H1 (cell line): ENCODE measurements around the gene BSN.

ENCODE experiments used
- CTCF ChIP-seq, 3 experiments: IDR thresholded peaks; 1 replicate in 2 of 3; 2 replicates in 1 of 3; pipeline versions ENCODE4 v1.5.1 to v1.6.1; 2011; ENCODE audit warnings: low read length in 3 of 3, mild to moderate bottlenecking in 3 of 3, inconsistent platforms in 2 of 3, low read depth in 1 of 3, moderate library complexity in 1 of 3; ENCODE audit not compliant: insufficient read depth in 1 of 3; ENCODE audit errors: control extremely low read depth in 1 of 3
- EZH2 ChIP-seq: fragments of 200-600 bp; sonication (generic); IDR thresholded peaks from 2 replicates; pipeline ENCODE4 v1.7.1; 2012; ENCODE audit warnings: low read depth, mild to moderate bottlenecking, moderate library complexity, low read length, inconsistent platforms; ENCODE audit not compliant: severe bottlenecking
- MAX ChIP-seq: IDR thresholded peaks from 2 replicates; pipeline ENCODE4 v1.6.1; 2012; ENCODE audit warnings: inconsistent platforms
- NRF1 ChIP-seq: IDR thresholded peaks from 2 replicates; pipeline ENCODE4 v1.6.1; 2011; ENCODE audit warnings: mild to moderate bottlenecking, low read depth, low read length, improper control_type of control experiment
- POLR2A ChIP-seq, 2 experiments: IDR thresholded peaks; 1 replicate in 1 of 2; 2 replicates in 1 of 2; pipeline ENCODE4 v1.6.1; 2011; ENCODE audit warnings: low read depth in 2 of 2, low read length in 2 of 2, mild to moderate bottlenecking in 2 of 2; ENCODE audit errors: control extremely low read depth in 1 of 2
- RAD21 ChIP-seq, 2 experiments: IDR thresholded peaks in 1 of 2; conservative IDR thresholded peaks in 1 of 2; 2 replicates each; pipeline ENCODE4 v1.6.1; 2011; ENCODE audit warnings: low read depth in 2 of 2, low read length in 2 of 2, improper control_type of control experiment in 1 of 2, inconsistent platforms in 1 of 2, mild to moderate bottlenecking in 1 of 2, moderate library complexity in 1 of 2
- RBBP5 ChIP-seq: IDR thresholded peaks from 2 replicates; pipeline ENCODE4 v1.7.1; 2012; ENCODE audit warnings: low read depth, mild to moderate bottlenecking, inconsistent platforms, low read length, moderate library complexity, borderline replicate concordance
- RXRA ChIP-seq: IDR thresholded peaks from 2 replicates; pipeline ENCODE4 v1.6.1; 2011; ENCODE audit warnings: low read depth, mild to moderate bottlenecking, low read length, moderate library complexity; ENCODE audit not compliant: insufficient read depth
- SP1 ChIP-seq: IDR thresholded peaks from 2 replicates; pipeline ENCODE4 v1.6.1; 2011; ENCODE audit warnings: low read depth, low read length
- SP2 ChIP-seq: IDR thresholded peaks from 2 replicates; pipeline ENCODE4 v1.6.1; 2012; ENCODE audit warnings: mild to moderate bottlenecking, low read length, inconsistent platforms

- TF ChIP-seq EZH2 (no peak), CTCF (IDR thresholded peaks at IDR 0.05; ENCODE audit: control extremely low read depth in 1 of 3, insufficient read depth in 1 of 3, low read depth in 1 of 3, low read length in 3 of 3) (no peak), RBBP5 (no peak), MAX (no peak), RXRA (no peak), SP2 (no peak), POLR2A (IDR thresholded peaks at IDR 0.05; ENCODE audit: control extremely low read depth in 1 of 2, low read depth in 2 of 2, low read length in 2 of 2) (no peak), SP1 (no peak), RAD21 (IDR thresholded peaks at IDR 0.05 in 1 of 2, conservative IDR thresholded peaks at IDR 0.05 in 1 of 2; ENCODE audit: low read depth in 2 of 2, low read length in 2 of 2) (no peak), NRF1 (no peak)
Measured at GRCh38 chr3:49506906-49507305, 47.4 kb upstream of the BSN start.
